C4-2B (cell line): ENCODE data around the gene TRPV3.

Experiments used
- CTCF ChIP-seq: fragments of 450-650 bp; conservative IDR thresholded peaks from 2 replicates; pipeline ENCODE4 v1.5.1; 2017; ENCODE audit warnings: mild to moderate bottlenecking
- ZFX ChIP-seq: fragments of 450-650 bp; IDR thresholded peaks from 2 replicates; pipeline ENCODE4 v1.6.1; 2017

GRCh38 chr17:3557768-3558583 lies at the start of gene TRPV3:
- TF ChIP-seq CTCF (no peak), ZFX (no peak)
